Measurements from ENCODE around the gene ZNF254.

ZNF254 gene

GRCh38 chr19:24166055-24166454 lies 79.1 kb downstream of the ZNF254 start:
- TF ChIP-seq SUZ12 (IDR thresholded peaks at IDR 0.05; ENCODE audit: extremely low read depth, insufficient read depth, insufficient read length) (no peak), ZNF274 (IDR thresholded peaks at IDR 0.05; ENCODE audit: low read depth, low read length) (no peak), YY1 (IDR thresholded peaks at IDR 0.05; ENCODE audit: insufficient read depth, insufficient read length) (no peak)
- no peaks in the 10 kb centered on the region for H3K9me3 ChIP-seq (ENCODE audit: insufficient read depth, low read length)

GRCh38 chr19:24173882-24174281 lies 86.9 kb downstream of the ZNF254 start:
- H3K4me1 ChIP-seq (ENCODE audit: insufficient read depth, insufficient read length), result no peaks in the 10 kb centered on the region
- H3K9me3 ChIP-seq (ENCODE audit: insufficient read depth, low read length), result no peaks in the 10 kb centered on the region
- no peak for DNase-seq (ENCODE audit: low read depth, low spot score)
- no peak for TF ChIP-seq ZNF274 (IDR thresholded peaks at IDR 0.05; ENCODE audit: low read depth, low read length)
- no peaks in the 10 kb centered on the region for H3K27me3 ChIP-seq (ENCODE audit: insufficient read depth, insufficient read length)
- no peaks in the 10 kb centered on the region for H3K36me3 ChIP-seq (ENCODE audit: insufficient read depth, insufficient read length, low read length)
- H3K9ac ChIP-seq (ENCODE audit: insufficient read length, low read depth), result no peak overlapping the region
- no peak overlapping the region for H3K4me3 ChIP-seq (ENCODE audit: insufficient read length, low read depth)

More at GRCh38 chr19:24166055-24166454, 79.1 kb downstream of the ZNF254 start:
- H3K9ac ChIP-seq (ENCODE audit: insufficient read length, low read depth), result no peak overlapping the region
- no peak overlapping the region for H3K4me3 ChIP-seq (ENCODE audit: insufficient read length, low read depth)
- DNase-seq (ENCODE audit: low read depth, low spot score), result no peak
- H3K27me3 ChIP-seq (ENCODE audit: insufficient read depth, insufficient read length), result no peaks in the 10 kb centered on the region
- H3K4me1 ChIP-seq (ENCODE audit: insufficient read depth, insufficient read length), result no peaks in the 10 kb centered on the region
- no peaks in the 10 kb centered on the region for H3K36me3 ChIP-seq (ENCODE audit: insufficient read depth, insufficient read length, low read length)

GRCh38 chr19:24177686-24178085 lies 90.7 kb downstream of the ZNF254 start:
- H3K9ac ChIP-seq (ENCODE audit: insufficient read length, low read depth), result no peak overlapping the region
- H3K27me3 ChIP-seq (ENCODE audit: insufficient read depth, insufficient read length), result no peaks in the 10 kb centered on the region
- no peaks in the 10 kb centered on the region for H3K9me3 ChIP-seq (ENCODE audit: insufficient read depth, low read length)
- H3K4me3 ChIP-seq (ENCODE audit: insufficient read length, low read depth), result no peak overlapping the region
- no peak for DNase-seq (ENCODE audit: low read depth, low spot score)
- no peak for TF ChIP-seq YY1 (IDR thresholded peaks at IDR 0.05; ENCODE audit: insufficient read depth, insufficient read length)
- TF ChIP-seq SUZ12 (IDR thresholded peaks at IDR 0.05; ENCODE audit: extremely low read depth, insufficient read depth, insufficient read length), result no peak
- no peaks in the 10 kb centered on the region for H3K4me1 ChIP-seq (ENCODE audit: insufficient read depth, insufficient read length)
- no peaks in the 10 kb centered on the region for H3K36me3 ChIP-seq (ENCODE audit: insufficient read depth, insufficient read length, low read length)

- no peaks in the 10 kb centered on the region for H3K4me1 ChIP-seq (ENCODE audit: insufficient read depth, insufficient read length)
- no peaks in the 10 kb centered on the region for H3K36me3 ChIP-seq (ENCODE audit: insufficient read depth, insufficient read length, low read length)
- H3K9ac ChIP-seq (ENCODE audit: insufficient read length, low read depth), result no peak overlapping the region
- no peaks in the 10 kb centered on the region for H3K27me3 ChIP-seq (ENCODE audit: insufficient read depth, insufficient read length)
- TF ChIP-seq YY1 (IDR thresholded peaks at IDR 0.05; ENCODE audit: insufficient read depth, insufficient read length), result no peak
- no peak for TF ChIP-seq SUZ12 (IDR thresholded peaks at IDR 0.05; ENCODE audit: extremely low read depth, insufficient read depth, insufficient read length)
- TF ChIP-seq ZNF274 (IDR thresholded peaks at IDR 0.05; ENCODE audit: low read depth, low read length), result no peak
- no peaks in the 10 kb centered on the region for H3K9me3 ChIP-seq (ENCODE audit: insufficient read depth, low read length)
- no peak for DNase-seq (ENCODE audit: low read depth, low spot score)
- H3K4me3 ChIP-seq (ENCODE audit: insufficient read length, low read depth), result no peak overlapping the region
Measured at GRCh38 chr19:24178207-24178606, 91.2 kb downstream of the ZNF254 start.
